DND-41 (cell line): ENCODE data around the gene STXBP4.

Experiments
- ATAC-seq: fragments of 200-7000 bp; cut with Tn5 transposase; 3 replicates; pipeline ENCODE4 v1.9.1; 2021; ENCODE audit warnings: low read depth; ENCODE audit not compliant: insufficient read depth
- DNase-seq: peaks from one replicate; pipeline ENCODE4 v3.0.0-alpha.2; 2020
- H2AFZ ChIP-seq: 2 replicates; pipeline ENCODE4 v1.6.0; 2012; ENCODE audit warnings: low read depth, low read length
- H3K27ac ChIP-seq: 2 replicates; pipeline ENCODE4 v1.5.1; 2012; ENCODE audit warnings: low read length, inconsistent platforms
- H3K27me3 ChIP-seq: fragments of 200-600 bp; sonication (generic); 2 replicates; pipeline ENCODE4 v1.6.0; 2012; ENCODE audit warnings: low read length, mild to moderate bottlenecking, inconsistent platforms; ENCODE audit not compliant: insufficient read depth, poor library complexity
- H3K36me3 ChIP-seq: 2 replicates; pipeline ENCODE4 v1.5.1; 2012; ENCODE audit warnings: low read length, inconsistent platforms; ENCODE audit not compliant: insufficient read depth
- H3K4me1 ChIP-seq: 2 replicates; pipeline ENCODE4 v1.5.1; 2012; ENCODE audit warnings: mild to moderate bottlenecking, low read length; ENCODE audit not compliant: insufficient read depth
- H3K4me2 ChIP-seq: 2 replicates; pipeline ENCODE4 v1.6.0; 2012; ENCODE audit warnings: mild to moderate bottlenecking, moderate library complexity, low read length, inconsistent platforms; ENCODE audit not compliant: insufficient read depth
- H3K4me3 ChIP-seq, 2 experiments: fragments of 200-600 bp in 1 of 2; shearing (Covaris generic) in 1 of 2; 2 replicates each; pipeline ENCODE4 v1.5.1; 2012 to 2016; ENCODE audit warnings: inconsistent platforms in 2 of 2, low read length in 2 of 2, mild to moderate bottlenecking in 2 of 2, low read depth in 1 of 2, moderate library complexity in 1 of 2
- H3K79me2 ChIP-seq: 2 replicates; pipeline ENCODE4 v1.6.0; 2012; ENCODE audit warnings: low read length, inconsistent platforms; ENCODE audit not compliant: insufficient read depth
- H3K9ac ChIP-seq: 2 replicates; pipeline ENCODE4 v1.6.0; 2012; ENCODE audit warnings: low read depth, mild to moderate bottlenecking, inconsistent platforms, low read length, moderate library complexity
- H3K9me3 ChIP-seq: 2 replicates; pipeline ENCODE4 v1.5.1; 2012; ENCODE audit warnings: low read length, moderate library complexity, mild to moderate bottlenecking, inconsistent platforms; ENCODE audit not compliant: insufficient read depth, severe bottlenecking
- H4K20me1 ChIP-seq: 2 replicates; pipeline ENCODE4 v1.6.0; 2012; ENCODE audit warnings: low read length; ENCODE audit not compliant: insufficient read depth
- EZH2 ChIP-seq: IDR thresholded peaks from 3 replicates; pipeline ENCODE4 v1.6.1; 2012; ENCODE audit warnings: borderline replicate concordance, low read depth, mild to moderate bottlenecking, moderate library complexity, low read length, inconsistent platforms; ENCODE audit not compliant: severe bottlenecking
- TF ChIP-seq, protein P1 (sequence below): IDR thresholded peaks from 2 replicates; pipeline ENCODE4 v1.5.1; 2012; ENCODE audit warnings: borderline replicate concordance, low read length, moderate library complexity, mild to moderate bottlenecking; ENCODE audit not compliant: poor library complexity, severe bottlenecking; ENCODE audit errors: extremely low read depth

STXBP4 gene

DNA sequence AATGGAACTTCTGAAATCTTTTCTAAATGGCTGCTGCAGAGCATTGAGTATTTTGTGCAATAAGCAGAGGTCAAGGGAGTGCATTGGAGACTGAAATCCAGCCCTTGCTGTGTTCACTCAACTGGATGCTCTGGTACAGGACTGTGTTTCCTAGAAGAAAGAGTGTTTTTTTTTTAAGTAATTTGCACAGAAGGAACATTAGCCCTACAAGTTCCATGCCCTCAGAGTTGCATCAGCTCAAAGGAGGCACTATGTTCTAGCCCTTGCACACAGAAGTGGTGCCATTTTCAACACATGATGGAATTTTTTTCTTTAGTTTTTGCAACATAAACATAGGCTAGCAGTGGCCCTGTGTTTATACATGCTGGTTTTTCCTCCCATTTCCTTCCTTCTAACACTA, 152.1 kb downstream of the STXBP4 start:
- H3K4me1 ChIP-seq = no peaks in the 10 kb centered on the region
- H3K36me3 ChIP-seq = no peaks in the 10 kb centered on the region
- H3K27me3 ChIP-seq = no peaks in the 10 kb centered on the region
- ATAC-seq (no peak), DNase-seq (no peak)
- H4K20me1 ChIP-seq = no peaks in the 10 kb centered on the region
- no peak overlapping the region for H2AFZ ChIP-seq
- TF ChIP-seq EZH2 = no peak
- TF ChIP-seq, protein P1, sequence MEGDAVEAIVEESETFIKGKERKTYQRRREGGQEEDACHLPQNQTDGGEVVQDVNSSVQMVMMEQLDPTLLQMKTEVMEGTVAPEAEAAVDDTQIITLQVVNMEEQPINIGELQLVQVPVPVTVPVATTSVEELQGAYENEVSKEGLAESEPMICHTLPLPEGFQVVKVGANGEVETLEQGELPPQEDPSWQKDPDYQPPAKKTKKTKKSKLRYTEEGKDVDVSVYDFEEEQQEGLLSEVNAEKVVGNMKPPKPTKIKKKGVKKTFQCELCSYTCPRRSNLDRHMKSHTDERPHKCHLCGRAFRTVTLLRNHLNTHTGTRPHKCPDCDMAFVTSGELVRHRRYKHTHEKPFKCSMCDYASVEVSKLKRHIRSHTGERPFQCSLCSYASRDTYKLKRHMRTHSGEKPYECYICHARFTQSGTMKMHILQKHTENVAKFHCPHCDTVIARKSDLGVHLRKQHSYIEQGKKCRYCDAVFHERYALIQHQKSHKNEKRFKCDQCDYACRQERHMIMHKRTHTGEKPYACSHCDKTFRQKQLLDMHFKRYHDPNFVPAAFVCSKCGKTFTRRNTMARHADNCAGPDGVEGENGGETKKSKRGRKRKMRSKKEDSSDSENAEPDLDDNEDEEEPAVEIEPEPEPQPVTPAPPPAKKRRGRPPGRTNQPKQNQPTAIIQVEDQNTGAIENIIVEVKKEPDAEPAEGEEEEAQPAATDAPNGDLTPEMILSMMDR = no peak
- no peaks in the 10 kb centered on the region for H3K9me3 ChIP-seq
- no peak overlapping the region for H3K4me3 ChIP-seq
- no peak overlapping the region for H3K27ac ChIP-seq
- no peaks in the 10 kb centered on the region for H3K79me2 ChIP-seq
- no peak overlapping the region for H3K9ac ChIP-seq
- no peak overlapping the region for H3K4me2 ChIP-seq

DNA sequence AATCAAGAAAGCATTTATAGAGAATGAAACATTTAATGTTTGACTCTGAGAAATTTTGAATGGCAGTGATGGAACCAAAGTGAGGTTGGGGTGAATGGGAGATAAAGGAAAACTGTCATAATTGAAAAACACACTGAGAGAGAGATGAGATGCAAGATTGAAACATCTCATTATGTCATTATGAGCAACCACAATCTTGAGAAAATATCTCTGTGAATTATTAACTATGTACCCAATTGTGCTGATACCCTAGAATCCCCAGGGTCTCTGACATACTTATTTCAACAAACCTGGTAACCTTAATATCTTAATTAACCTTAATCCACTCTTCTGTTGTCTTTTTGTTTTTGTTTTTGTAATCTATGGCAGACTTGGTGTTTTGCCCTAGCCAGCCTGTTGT, 152.7 kb downstream of the STXBP4 start:
- Histone ChIP-seq H3K27ac (no peak overlapping the region), H3K36me3 (no peaks in the 10 kb centered on the region), H2AFZ (no peak overlapping the region), H3K9me3 (no peaks in the 10 kb centered on the region), H3K4me1 (no peaks in the 10 kb centered on the region), H3K4me2 (no peak overlapping the region), H3K4me3 (no peak overlapping the region), H3K9ac (no peak overlapping the region), H3K79me2 (no peaks in the 10 kb centered on the region), H3K27me3 (no peaks in the 10 kb centered on the region), H4K20me1 (no peaks in the 10 kb centered on the region)
- DNase-seq (no peak), ATAC-seq (no peak)
- no peak for TF ChIP-seq EZH2
- TF ChIP-seq, protein P1 = no peak

DNA sequence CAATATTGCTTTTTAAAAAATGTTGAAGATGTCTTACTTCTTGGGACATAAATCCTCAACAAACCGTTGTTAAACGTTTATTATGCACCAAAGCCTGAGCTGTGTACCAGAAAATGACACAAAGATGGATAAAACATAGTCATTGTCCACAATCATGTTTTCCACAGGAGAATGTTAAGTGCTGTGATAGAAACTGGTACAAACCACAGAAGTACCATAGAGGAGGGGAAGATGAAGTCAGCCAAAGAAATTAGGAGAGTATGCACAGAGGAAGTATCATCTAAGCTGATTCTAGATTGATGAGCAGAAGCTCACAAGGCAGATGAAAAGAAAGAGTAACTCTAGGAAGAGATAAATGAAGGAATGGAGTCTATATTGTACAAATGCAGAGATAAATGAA, 153.5 kb downstream of the STXBP4 start:
- no peaks in the 10 kb centered on the region for H4K20me1 ChIP-seq
- H3K27me3 ChIP-seq = no peaks in the 10 kb centered on the region
- no peaks in the 10 kb centered on the region for H3K79me2 ChIP-seq
- ATAC-seq = no peak
- no peak overlapping the region for H3K27ac ChIP-seq
- no peak overlapping the region for H3K4me3 ChIP-seq
- H3K4me2 ChIP-seq = no peak overlapping the region
- no peak for DNase-seq
- TF ChIP-seq, protein P1 = no peak
- TF ChIP-seq EZH2 = no peak
- no peak overlapping the region for H2AFZ ChIP-seq
- no peaks in the 10 kb centered on the region for H3K4me1 ChIP-seq
- H3K9me3 ChIP-seq = no peaks in the 10 kb centered on the region
- no peaks in the 10 kb centered on the region for H3K36me3 ChIP-seq
- H3K9ac ChIP-seq = no peak overlapping the region

- Histone ChIP-seq H3K9ac (no peak overlapping the region), H3K4me3 (no peak overlapping the region), H3K27ac (no peak overlapping the region), H3K79me2 (no peaks in the 10 kb centered on the region), H3K27me3 (no peaks in the 10 kb centered on the region), H3K4me2 (no peak overlapping the region), H4K20me1 (no peaks in the 10 kb centered on the region), H3K9me3 (no peaks in the 10 kb centered on the region), H3K36me3 (no peaks in the 10 kb centered on the region), H3K4me1 (no peaks in the 10 kb centered on the region), H2AFZ (no peak overlapping the region)
- DNase-seq = no peak
- TF ChIP-seq EZH2 = no peak
- TF ChIP-seq, protein P1 = no peak
- no peak for ATAC-seq
Observed at GRCh38 chr17:55124730-55125360, 156.3 kb downstream of the STXBP4 start.
